ENCODE results near the gene PLEKHA3.

Gene PLEKHA3

GRCh38 chr2:178476477-178476876 lies 3.8 kb upstream of the PLEKHA3 start:
- no peak overlapping the region for H3K4me2 ChIP-seq (ENCODE audit: low read length)

DNA sequence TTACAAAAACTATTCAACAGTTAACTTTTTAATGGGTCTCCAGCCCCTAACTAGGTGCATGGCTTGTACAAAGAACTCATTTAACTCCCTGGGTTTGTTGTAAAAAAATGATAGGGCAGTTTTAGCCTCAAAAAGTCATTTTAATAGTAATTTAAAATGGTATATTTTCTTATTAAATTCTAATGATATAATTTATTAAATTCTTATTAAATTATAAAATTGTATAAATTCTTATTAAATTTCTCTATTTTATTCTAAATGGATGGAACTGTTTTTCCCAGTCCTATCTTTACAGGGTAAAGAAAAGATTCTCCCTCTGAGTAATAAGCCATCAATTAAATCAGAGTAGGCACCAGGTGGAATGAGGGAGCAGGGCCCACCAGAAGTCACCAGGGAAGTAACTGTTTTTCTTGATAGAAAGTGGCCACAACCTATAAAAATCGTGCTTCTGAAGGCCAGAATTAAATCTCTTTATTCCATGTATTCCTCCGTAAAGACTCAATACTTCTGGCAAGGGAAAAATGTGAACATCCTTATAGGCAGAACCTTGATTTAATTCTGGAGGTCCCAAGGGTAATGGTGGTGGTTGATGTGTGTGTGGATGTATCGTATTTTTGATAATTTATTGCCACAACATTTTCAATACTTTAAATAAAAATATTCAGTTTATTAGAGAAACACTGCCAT lies 2.7 kb upstream of the PLEKHA3 start:
- H3K9me3 ChIP-seq (ENCODE audit: low read length): no peaks in the 10 kb centered on the region
- peak overlapping the region; percentile 90 for H3K4me2 ChIP-seq (ENCODE audit: low read length)
- peak overlapping the region; percentile 89 for H3K4me3 ChIP-seq (ENCODE audit: low read depth, low read length, poor library complexity, severe bottlenecking)
- H2AFZ ChIP-seq (ENCODE audit: low read length): peak overlapping the region; percentile 59; the same call in 1 of the 2 replicates
- no peak for TF ChIP-seq EZH2 (IDR thresholded peaks at IDR 0.05; ENCODE audit: borderline replicate concordance, low read length)
- TF ChIP-seq, protein P1, sequence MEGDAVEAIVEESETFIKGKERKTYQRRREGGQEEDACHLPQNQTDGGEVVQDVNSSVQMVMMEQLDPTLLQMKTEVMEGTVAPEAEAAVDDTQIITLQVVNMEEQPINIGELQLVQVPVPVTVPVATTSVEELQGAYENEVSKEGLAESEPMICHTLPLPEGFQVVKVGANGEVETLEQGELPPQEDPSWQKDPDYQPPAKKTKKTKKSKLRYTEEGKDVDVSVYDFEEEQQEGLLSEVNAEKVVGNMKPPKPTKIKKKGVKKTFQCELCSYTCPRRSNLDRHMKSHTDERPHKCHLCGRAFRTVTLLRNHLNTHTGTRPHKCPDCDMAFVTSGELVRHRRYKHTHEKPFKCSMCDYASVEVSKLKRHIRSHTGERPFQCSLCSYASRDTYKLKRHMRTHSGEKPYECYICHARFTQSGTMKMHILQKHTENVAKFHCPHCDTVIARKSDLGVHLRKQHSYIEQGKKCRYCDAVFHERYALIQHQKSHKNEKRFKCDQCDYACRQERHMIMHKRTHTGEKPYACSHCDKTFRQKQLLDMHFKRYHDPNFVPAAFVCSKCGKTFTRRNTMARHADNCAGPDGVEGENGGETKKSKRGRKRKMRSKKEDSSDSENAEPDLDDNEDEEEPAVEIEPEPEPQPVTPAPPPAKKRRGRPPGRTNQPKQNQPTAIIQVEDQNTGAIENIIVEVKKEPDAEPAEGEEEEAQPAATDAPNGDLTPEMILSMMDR (IDR thresholded peaks at IDR 0.05; ENCODE audit: low read length): no peak
- H3K9ac ChIP-seq (ENCODE audit: low read length): peak overlapping the region; percentile 77
- H3K79me2 ChIP-seq (ENCODE audit: insufficient read depth, low read length): peaks cover 21% of the 10 kb centered on the region
- H4K20me1 ChIP-seq (ENCODE audit: insufficient read depth, low read length): no peaks in the 10 kb centered on the region
- H3K27ac ChIP-seq (ENCODE audit: low read depth, low read length, poor library complexity, severe bottlenecking): peak overlapping the region; percentile 72
- no peaks in the 10 kb centered on the region for H3K36me3 ChIP-seq (ENCODE audit: insufficient read depth, low read length)
- peaks cover 32% of the 10 kb centered on the region for H3K4me1 ChIP-seq (ENCODE audit: insufficient read depth, low read length, severe bottlenecking)
- H3K9me2 ChIP-seq (ENCODE audit: low read depth, low read length): no peaks in the 10 kb centered on the region
- no peaks in the 10 kb centered on the region for H3K27me3 ChIP-seq (ENCODE audit: insufficient read depth, low read length)
- no peaks in the 10 kb centered on the region for H3F3A ChIP-seq (ENCODE audit: insufficient read depth, low read length)

More at GRCh38 chr2:178476477-178476876, 3.8 kb upstream of the PLEKHA3 start:
- H2AFZ ChIP-seq (ENCODE audit: low read length): no peak overlapping the region
- no peaks in the 10 kb centered on the region for H3K9me2 ChIP-seq (ENCODE audit: low read depth, low read length)
- no peaks in the 10 kb centered on the region for H3K36me3 ChIP-seq (ENCODE audit: insufficient read depth, low read length)
- no peaks in the 10 kb centered on the region for H3K27me3 ChIP-seq (ENCODE audit: insufficient read depth, low read length)
- TF ChIP-seq, protein P1 (IDR thresholded peaks at IDR 0.05; ENCODE audit: low read length): no peak
- no peak for TF ChIP-seq EZH2 (IDR thresholded peaks at IDR 0.05; ENCODE audit: borderline replicate concordance, low read length)
- H3K79me2 ChIP-seq (ENCODE audit: insufficient read depth, low read length): peaks cover 12% of the 10 kb centered on the region
- H3K4me3 ChIP-seq (ENCODE audit: low read depth, low read length, poor library complexity, severe bottlenecking): no peak overlapping the region
- no peak overlapping the region for H3K9ac ChIP-seq (ENCODE audit: low read length)
- peaks cover 21% of the 10 kb centered on the region for H3K4me1 ChIP-seq (ENCODE audit: insufficient read depth, low read length, severe bottlenecking)
- no peaks in the 10 kb centered on the region for H3F3A ChIP-seq (ENCODE audit: insufficient read depth, low read length)
- H4K20me1 ChIP-seq (ENCODE audit: insufficient read depth, low read length): no peaks in the 10 kb centered on the region
- no peak overlapping the region for H3K27ac ChIP-seq (ENCODE audit: low read depth, low read length, poor library complexity, severe bottlenecking)
- H3K9me3 ChIP-seq (ENCODE audit: low read length): no peaks in the 10 kb centered on the region

GRCh38 chr2:178478130-178478438 lies 2.2 kb upstream of the PLEKHA3 start:
- TF ChIP-seq, protein P1 (IDR thresholded peaks at IDR 0.05; ENCODE audit: low read length): no peak
- TF ChIP-seq EZH2 (IDR thresholded peaks at IDR 0.05; ENCODE audit: borderline replicate concordance, low read length): no peak
- Histone ChIP-seq H3K4me2 (ENCODE audit: low read length) (peak overlapping the region; percentile 90), H3K79me2 (ENCODE audit: insufficient read depth, low read length) (peaks cover 22% of the 10 kb centered on the region), H3K9ac (ENCODE audit: low read length) (peak overlapping the region; percentile 77), H3K4me3 (ENCODE audit: low read depth, low read length, poor library complexity, severe bottlenecking) (peak overlapping the region; percentile 89), H3K36me3 (ENCODE audit: insufficient read depth, low read length) (no peaks in the 10 kb centered on the region), H3K27me3 (ENCODE audit: insufficient read depth, low read length) (no peaks in the 10 kb centered on the region), H3K9me3 (ENCODE audit: low read length) (no peaks in the 10 kb centered on the region), H2AFZ (ENCODE audit: low read length) (peak overlapping the region; percentile 59; the same call in 1 of the 2 replicates), H3K27ac (ENCODE audit: low read depth, low read length, poor library complexity, severe bottlenecking) (peak overlapping the region; percentile 72), H3F3A (ENCODE audit: insufficient read depth, low read length) (no peaks in the 10 kb centered on the region), H3K9me2 (ENCODE audit: low read depth, low read length) (no peaks in the 10 kb centered on the region), H4K20me1 (ENCODE audit: insufficient read depth, low read length) (no peaks in the 10 kb centered on the region), H3K4me1 (ENCODE audit: insufficient read depth, low read length, severe bottlenecking) (peaks cover 37% of the 10 kb centered on the region)

Measured in OCI-LY1 (cell line).